K562 (cell line): ENCODE results near the gene TXLNA. TPM values are rescaled to one million over a fixed set of nuclear protein-coding genes. Genes with fewer than 3 reads are reported as not detected.

Experiments used
- CHD1 ChIP-seq: fragments of 200-600 bp; sonication (generic); IDR thresholded peaks from one replicate; pipeline ENCODE4 v1.6.1; 2012; ENCODE audit warnings: mild to moderate bottlenecking, moderate library complexity, low read length, inconsistent platforms
- HNRNPLL ChIP-seq: fragments of 200-400 bp; formaldehyde crosslinking; IDR thresholded peaks from 2 replicates; pipeline ENCODE4 v1.6.1; 2017; ENCODE audit warnings: low read length, low read depth, mild to moderate bottlenecking; ENCODE audit not compliant: poor library complexity, severe bottlenecking
- ID3 ChIP-seq, 2 experiments: fragments of 250-450 bp in 1 of 2; fragments of 450-650 bp in 1 of 2; sonication (Bioruptor Pico) in 1 of 2; IDR thresholded peaks; 2 replicates each; pipeline versions ENCODE4 v1.6.1 to v1.8.0; 2016 to 2021; ENCODE audit warnings: mild to moderate bottlenecking in 2 of 2, moderate library complexity in 2 of 2, missing compliant biosample characterization in 1 of 2, missing genetic modification characterization in 1 of 2
- KLF16 ChIP-seq: IDR thresholded peaks from 2 replicates; pipeline ENCODE4 v1.6.1; 2016; ENCODE audit warnings: antibody characterized with exemption
- MEF2D ChIP-seq: conservative IDR thresholded peaks from 2 replicates; pipeline ENCODE4 v1.6.1; 2016; ENCODE audit warnings: low read depth, missing genetic modification characterization, missing compliant biosample characterization
- NFXL1 ChIP-seq: fragments of 450-650 bp; formaldehyde crosslinking; IDR thresholded peaks from 2 replicates; pipeline ENCODE4 v1.4.0; 2021; ENCODE audit warnings: mild to moderate bottlenecking
- SAP30 ChIP-seq: fragments of 200-600 bp; sonication (generic); IDR thresholded peaks from 2 replicates; pipeline ENCODE4 v1.6.1; 2012; ENCODE audit warnings: borderline replicate concordance, low read depth, mild to moderate bottlenecking, moderate library complexity, low read length, control low read depth, inconsistent platforms; ENCODE audit not compliant: insufficient read depth, poor library complexity, severe bottlenecking
- polyA plus RNA-seq, 8 experiments: library from polyadenylated mRNA; depleted of rRNA in 4 of 8; stranded (reverse) in 5 of 8; unstranded in 3 of 8; fragments of >200 nt; fragmentation: Nextera tagmentation in 2 of 8; fragmentation: Illumina TruSeq in 1 of 8; extraction: Ambion mirVana in 2 of 8; extraction: Trizol in 1 of 8; gene quantifications; 2 replicates each; pipeline versions ENCODE4 v1.2.1 to v1.2.3, GENCODE V29; 2011 to 2014; ENCODE audit warnings: inconsistent platforms in 1 of 8, missing spikeins in 1 of 8
- total RNA-seq, 7 experiments: library from RNA; depleted of rRNA in 6 of 7; stranded (reverse); fragments of >200 nt in 6 of 7; fragmentation: Illumina TruSeq in 2 of 7; extraction: Trizol in 2 of 7; gene quantifications; 2 replicates each; pipeline versions ENCODE4 v1.2.1 to v1.2.3, GENCODE V29; 2011 to 2021; ENCODE audit warnings: low replicate concordance in 1 of 7
- TF ChIP-seq, protein P1 (sequence below): fragments of 450-650 bp; IDR thresholded peaks from 2 replicates; pipeline ENCODE4 v1.6.1; 2016; ENCODE audit warnings: borderline replicate concordance
- TF ChIP-seq, protein P2 (sequence below): fragments of 450-650 bp; IDR thresholded peaks from 2 replicates; pipeline ENCODE4 v1.6.1; 2016; ENCODE audit warnings: low read depth
- TF ChIP-seq, protein P3 (sequence below): sonication (generic); formaldehyde crosslinking; IDR thresholded peaks from 2 replicates; pipeline ENCODE4 v1.8.0; 2022; ENCODE audit warnings: mild to moderate bottlenecking, missing genetic modification reagents
- TF ChIP-seq, protein P4 (sequence below), 2 experiments: fragments of 450-650 bp; IDR thresholded peaks; 2 replicates each; pipeline ENCODE4 v1.6.1; 2016

The TXLNA gene
- total and polyA plus RNA-seq, 9 of the 15 experiments (the other 6 are each of a cell fraction or from before 2014, with no cell fraction given) = 9.2 to 54.5 (median 39.3) TPM

DNA sequence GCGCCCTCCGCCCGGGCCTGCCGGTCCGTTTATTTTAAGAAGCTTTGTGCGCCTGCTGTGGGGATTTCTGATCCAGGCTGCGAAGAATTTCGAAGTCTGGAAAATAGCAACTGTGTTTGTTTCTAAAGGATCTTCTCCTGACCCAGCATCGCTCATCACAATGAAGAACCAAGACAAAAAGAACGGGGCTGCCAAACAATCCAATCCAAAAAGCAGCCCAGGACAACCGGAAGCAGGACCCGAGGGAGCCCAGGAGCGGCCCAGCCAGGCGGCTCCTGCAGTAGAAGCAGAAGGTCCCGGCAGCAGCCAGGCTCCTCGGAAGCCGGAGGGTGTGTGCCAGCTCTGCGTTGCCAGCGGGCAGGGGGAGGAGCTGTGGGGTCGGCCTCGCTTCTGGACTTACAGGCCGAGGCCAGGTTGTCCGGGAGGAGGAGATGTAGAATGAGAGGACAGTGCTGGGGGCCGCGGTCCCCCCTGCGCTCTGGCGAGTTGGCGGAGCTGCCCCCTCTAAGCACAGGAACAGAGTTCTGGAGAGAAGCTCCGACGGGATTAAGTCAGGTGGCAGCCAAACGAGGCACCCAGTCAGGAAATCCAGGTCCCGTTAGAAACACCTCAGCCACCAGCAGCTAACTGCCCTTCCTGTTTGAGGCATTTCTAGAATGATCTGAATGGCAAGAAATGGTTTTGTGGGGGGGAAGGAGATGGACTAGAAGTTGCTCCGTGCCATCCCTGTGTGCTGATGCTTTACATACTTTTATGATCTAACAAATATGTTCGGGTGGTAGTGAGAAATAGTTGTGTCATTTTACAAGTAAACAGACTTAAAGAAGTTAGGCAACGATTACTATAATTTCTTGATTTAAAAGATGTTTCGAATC is 948 bp downstream of the TXLNA start (continued):
- TF ChIP-seq SAP30 (peak; percentile 3), KLF16 (no peak), HNRNPLL (peak; percentile 11), ID3 (CRISPR knock-in tag; IDR thresholded peaks at IDR 0.05) (no peak), ID3 (tag; IDR thresholded peaks at IDR 0.05) (peak; percentile 56; the same call in 1 of the 2 replicates), NFXL1 (CRISPR knock-in tag) (no peak), CHD1 (peak; percentile 91), MEF2D (tag) (0 out of 2 replicates have a peak, but pooled peaks have one; percentile 15)
- TF ChIP-seq, protein P1, sequence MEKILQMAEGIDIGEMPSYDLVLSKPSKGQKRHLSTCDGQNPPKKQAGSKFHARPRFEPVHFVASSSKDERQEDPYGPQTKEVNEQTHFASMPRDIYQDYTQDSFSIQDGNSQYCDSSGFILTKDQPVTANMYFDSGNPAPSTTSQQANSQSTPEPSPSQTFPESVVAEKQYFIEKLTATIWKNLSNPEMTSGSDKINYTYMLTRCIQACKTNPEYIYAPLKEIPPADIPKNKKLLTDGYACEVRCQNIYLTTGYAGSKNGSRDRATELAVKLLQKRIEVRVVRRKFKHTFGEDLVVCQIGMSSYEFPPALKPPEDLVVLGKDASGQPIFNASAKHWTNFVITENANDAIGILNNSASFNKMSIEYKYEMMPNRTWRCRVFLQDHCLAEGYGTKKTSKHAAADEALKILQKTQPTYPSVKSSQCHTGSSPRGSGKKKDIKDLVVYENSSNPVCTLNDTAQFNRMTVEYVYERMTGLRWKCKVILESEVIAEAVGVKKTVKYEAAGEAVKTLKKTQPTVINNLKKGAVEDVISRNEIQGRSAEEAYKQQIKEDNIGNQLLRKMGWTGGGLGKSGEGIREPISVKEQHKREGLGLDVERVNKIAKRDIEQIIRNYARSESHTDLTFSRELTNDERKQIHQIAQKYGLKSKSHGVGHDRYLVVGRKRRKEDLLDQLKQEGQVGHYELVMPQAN = peak; percentile 66; the same call in 1 of the 2 replicates
- TF ChIP-seq, protein P2, sequence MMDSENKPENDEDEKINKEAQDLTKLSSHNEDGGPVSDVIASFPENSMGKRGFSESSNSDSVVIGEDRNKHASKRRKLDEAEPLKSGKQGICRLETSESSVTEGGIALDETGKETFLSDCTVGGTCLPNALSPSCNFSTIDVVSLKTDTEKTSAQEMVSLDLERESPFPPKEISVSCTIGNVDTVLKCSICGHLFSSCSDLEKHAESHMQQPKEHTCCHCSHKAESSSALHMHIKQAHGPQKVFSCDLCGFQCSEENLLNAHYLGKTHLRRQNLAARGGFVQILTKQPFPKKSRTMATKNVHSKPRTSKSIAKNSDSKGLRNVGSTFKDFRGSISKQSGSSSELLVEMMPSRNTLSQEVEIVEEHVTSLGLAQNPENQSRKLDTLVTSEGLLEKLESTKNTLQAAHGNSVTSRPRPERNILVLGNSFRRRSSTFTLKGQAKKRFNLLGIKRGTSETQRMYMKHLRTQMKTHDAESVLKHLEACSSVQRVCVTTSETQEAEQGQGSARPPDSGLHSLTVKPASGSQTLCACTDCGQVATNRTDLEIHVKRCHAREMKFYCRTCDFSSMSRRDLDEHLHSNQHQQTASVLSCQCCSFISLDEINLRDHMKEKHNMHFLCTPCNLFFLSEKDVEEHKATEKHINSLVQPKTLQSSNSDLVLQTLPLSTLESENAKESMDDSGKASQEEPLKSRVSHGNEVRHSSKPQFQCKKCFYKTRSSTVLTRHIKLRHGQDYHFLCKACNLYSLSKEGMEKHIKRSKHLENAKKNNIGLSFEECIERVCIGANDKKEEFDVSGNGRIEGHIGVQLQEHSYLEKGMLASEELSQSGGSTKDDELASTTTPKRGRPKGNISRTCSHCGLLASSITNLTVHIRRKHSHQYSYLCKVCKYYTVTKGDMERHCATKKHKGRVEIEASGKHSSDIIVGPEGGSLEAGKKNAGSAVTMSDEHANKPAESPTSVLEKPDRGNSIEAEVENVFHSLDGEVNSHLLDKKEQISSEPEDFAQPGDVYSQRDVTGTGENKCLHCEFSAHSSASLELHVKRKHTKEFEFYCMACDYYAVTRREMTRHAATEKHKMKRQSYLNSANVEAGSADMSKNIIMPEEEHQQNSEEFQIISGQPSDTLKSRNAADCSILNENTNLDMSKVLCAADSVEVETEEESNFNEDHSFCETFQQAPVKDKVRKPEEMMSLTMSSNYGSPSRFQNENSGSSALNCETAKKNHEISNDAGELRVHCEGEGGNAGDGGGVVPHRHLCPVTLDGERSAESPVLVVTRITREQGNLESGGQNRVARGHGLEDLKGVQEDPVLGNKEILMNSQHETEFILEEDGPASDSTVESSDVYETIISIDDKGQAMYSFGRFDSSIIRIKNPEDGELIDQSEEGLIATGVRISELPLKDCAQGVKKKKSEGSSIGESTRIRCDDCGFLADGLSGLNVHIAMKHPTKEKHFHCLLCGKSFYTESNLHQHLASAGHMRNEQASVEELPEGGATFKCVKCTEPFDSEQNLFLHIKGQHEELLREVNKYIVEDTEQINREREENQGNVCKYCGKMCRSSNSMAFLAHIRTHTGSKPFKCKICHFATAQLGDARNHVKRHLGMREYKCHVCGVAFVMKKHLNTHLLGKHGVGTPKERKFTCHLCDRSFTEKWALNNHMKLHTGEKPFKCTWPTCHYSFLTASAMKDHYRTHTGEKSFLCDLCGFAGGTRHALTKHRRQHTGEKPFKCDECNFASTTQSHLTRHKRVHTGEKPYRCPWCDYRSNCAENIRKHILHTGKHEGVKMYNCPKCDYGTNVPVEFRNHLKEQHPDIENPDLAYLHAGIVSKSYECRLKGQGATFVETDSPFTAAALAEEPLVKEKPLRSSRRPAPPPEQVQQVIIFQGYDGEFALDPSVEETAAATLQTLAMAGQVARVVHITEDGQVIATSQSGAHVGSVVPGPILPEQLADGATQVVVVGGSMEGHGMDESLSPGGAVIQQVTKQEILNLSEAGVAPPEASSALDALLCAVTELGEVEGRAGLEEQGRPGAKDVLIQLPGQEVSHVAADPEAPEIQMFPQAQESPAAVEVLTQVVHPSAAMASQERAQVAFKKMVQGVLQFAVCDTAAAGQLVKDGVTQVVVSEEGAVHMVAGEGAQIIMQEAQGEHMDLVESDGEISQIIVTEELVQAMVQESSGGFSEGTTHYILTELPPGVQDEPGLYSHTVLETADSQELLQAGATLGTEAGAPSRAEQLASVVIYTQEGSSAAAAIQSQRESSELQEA = no peak
- TF ChIP-seq, protein P3, sequence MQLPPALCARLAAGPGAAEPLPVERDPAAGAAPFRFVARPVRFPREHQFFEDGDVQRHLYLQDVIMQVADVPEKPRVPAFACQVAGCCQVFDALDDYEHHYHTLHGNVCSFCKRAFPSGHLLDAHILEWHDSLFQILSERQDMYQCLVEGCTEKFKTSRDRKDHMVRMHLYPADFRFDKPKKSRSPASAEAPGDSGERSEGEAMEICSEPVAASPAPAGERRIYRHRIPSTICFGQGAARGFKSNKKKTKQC = peak; percentile 43; the same call in 1 of the 2 replicates
- TF ChIP-seq, protein P4, sequence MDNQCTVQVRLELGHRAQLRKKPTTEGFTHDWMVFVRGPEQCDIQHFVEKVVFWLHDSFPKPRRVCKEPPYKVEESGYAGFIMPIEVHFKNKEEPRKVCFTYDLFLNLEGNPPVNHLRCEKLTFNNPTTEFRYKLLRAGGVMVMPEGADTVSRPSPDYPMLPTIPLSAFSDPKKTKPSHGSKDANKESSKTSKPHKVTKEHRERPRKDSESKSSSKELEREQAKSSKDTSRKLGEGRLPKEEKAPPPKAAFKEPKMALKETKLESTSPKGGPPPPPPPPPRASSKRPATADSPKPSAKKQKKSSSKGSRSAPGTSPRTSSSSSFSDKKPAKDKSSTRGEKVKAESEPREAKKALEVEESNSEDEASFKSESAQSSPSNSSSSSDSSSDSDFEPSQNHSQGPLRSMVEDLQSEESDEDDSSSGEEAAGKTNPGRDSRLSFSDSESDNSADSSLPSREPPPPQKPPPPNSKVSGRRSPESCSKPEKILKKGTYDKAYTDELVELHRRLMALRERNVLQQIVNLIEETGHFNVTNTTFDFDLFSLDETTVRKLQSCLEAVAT (IDR thresholded peaks at IDR 0.05) = no peak
